ENCODE results near the gene ZNF319.

ZNF319 gene

DNA sequence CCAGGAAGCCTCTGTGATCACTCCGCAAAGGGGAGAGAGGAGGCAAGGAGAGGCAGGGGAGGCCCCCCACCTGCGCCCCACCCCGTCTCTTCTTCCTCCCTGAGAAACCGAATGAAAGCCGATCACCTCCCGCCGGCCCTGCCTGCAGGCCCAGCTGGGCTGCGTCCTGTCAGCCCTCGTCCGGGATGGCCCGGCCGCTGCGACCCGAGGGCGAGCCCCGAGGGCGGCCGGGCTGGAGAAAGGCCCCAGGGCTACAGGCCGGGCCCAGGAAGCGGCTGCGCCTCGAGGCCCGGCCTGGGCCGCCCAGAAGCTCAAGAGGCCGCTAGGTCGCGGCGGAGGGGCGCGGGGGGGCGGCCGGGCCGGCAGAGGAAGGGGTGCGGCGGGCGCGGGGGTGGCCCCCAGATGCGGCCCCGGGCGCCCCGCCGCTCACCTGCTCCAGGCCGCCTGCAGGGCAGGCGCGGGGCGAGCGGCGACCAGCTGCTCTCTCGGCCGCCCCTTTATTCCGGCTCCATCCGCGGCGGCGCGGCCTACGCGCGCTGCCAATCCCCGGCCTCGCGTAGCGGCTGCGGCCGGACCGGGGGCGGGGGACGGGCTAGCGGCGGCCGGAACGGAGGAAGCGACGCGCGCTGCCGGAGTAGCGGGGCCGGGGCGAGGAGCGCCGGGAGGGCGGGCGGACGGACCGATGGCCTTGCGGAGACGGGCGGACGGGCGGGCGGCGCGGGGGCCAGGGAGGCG lies at the start of gene ZNF319:
TSS of gene ZNF319 (minus strand) at position 702 of the 735 bp plus-strand sequence. CDS start 2,407 bp downstream, outside the sequence.
- Histone ChIP-seq H3K9me3 (ENCODE audit: low read length) (no peaks in the 10 kb centered on the region), H3K4me3 (ENCODE audit: low read length) (peak within 1 kb of the TSS; percentile 66), H2AFZ (ENCODE audit: low read depth, low read length) (peak within 1 kb of the TSS; percentile 77), H3K27me3 (ENCODE audit: insufficient read depth, low read length) (no peaks in the 10 kb centered on the region), H3K4me1 (ENCODE audit: insufficient read depth, low read length) (peaks cover 23% of the 10 kb centered on the region), H3K36me3 (ENCODE audit: insufficient read depth, low read length) (peaks cover 44% of the 10 kb centered on the region)

DNA sequence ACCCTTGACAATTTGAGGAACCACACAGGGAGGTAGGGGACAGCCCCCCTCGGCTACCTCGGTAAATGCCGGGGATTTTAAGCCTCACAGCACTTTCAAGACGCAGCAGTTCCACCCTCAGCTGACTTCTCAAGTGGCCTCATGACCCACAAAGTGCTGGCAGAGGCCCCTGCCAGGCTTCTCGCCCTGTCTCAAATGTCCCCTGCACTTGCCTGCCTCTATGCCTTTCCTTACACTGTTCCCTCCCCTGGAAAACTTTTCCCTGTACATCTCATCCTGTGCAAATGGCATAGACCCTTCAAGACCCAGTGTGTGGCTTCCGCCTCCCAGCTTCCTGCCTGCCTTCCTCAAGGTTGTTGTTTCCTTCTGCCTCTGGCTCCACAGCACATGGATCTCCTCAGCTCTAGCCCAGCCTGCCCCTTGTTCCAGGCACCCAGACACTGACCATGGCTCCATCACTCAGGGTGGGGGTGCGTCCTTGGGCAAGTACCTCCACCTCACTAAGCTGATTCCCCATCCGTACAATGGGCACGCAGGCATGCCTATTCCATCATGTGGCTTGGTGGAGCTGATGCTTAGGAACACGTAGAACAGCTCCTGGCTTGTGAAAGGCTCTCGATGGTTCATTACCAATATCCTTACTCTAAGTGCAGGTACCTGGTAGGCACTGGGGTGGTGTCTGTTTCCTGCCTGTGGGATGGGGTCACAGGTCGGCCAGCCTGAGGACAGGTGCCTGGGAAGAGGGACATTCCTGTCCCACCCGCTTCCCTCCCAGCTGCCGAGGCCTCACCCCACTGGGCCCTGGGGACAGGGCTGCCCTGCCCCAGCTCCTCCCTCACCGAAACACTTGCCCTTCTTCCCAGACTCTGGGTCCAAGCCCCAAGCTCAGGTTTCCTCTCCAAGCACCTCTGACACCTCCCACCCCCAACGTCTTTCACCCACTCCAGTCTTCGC lies 49.0 kb upstream of the ZNF319 start:
- H3K9me3 ChIP-seq (ENCODE audit: low read length), result no peaks in the 10 kb centered on the region
- no peak overlapping the region for H2AFZ ChIP-seq (ENCODE audit: low read depth, low read length)
- no peak overlapping the region for H3K4me3 ChIP-seq (ENCODE audit: low read length)
- peaks cover 5% of the 10 kb centered on the region for H3K36me3 ChIP-seq (ENCODE audit: insufficient read depth, low read length)
- H3K4me1 ChIP-seq (ENCODE audit: insufficient read depth, low read length), result peaks cover 30% of the 10 kb centered on the region
- no peaks in the 10 kb centered on the region for H3K27me3 ChIP-seq (ENCODE audit: insufficient read depth, low read length)

DNA sequence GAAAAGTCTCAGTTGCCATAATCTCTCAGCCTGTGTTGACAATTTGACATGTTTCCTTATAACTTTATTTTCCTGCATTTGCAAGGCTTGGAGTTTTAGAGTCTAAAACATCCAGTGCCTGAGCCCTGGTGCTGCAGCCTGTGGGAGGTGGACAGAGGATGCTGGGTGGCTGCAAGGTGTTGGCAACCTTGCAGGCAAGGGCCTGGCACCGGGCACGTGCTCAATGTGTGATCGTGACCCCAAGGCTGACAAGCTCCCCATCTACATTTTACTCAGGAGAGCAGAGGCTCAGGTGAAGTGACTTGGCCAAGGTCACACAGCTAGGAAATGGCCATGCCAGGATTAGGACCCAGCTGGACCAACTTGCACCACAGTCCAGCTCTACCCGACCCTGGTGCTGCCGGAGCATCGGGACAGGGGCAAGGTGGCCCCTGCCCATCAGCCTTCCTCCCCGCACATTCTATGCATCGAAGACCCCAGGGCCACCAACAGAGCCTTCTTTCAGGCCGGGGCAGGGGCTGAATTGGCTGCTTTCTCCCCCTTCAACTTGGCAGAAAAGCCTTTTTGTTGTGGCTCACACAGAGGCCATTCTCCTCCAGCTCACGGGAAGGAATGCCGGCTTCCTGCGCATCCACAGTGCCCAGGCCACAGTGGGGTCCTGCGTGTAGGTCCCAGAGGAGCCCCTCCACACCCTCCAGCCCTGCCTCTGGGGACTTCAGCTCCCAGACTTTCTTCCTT lies 48.2 kb upstream of the ZNF319 start:
- Histone ChIP-seq H3K4me3 (ENCODE audit: low read length) (no peak overlapping the region), H3K9me3 (ENCODE audit: low read length) (no peaks in the 10 kb centered on the region), H3K27me3 (ENCODE audit: insufficient read depth, low read length) (no peaks in the 10 kb centered on the region), H3K4me1 (ENCODE audit: insufficient read depth, low read length) (peaks cover 30% of the 10 kb centered on the region), H3K36me3 (ENCODE audit: insufficient read depth, low read length) (peaks cover 14% of the 10 kb centered on the region), H2AFZ (ENCODE audit: low read depth, low read length) (no peak overlapping the region)

DNA sequence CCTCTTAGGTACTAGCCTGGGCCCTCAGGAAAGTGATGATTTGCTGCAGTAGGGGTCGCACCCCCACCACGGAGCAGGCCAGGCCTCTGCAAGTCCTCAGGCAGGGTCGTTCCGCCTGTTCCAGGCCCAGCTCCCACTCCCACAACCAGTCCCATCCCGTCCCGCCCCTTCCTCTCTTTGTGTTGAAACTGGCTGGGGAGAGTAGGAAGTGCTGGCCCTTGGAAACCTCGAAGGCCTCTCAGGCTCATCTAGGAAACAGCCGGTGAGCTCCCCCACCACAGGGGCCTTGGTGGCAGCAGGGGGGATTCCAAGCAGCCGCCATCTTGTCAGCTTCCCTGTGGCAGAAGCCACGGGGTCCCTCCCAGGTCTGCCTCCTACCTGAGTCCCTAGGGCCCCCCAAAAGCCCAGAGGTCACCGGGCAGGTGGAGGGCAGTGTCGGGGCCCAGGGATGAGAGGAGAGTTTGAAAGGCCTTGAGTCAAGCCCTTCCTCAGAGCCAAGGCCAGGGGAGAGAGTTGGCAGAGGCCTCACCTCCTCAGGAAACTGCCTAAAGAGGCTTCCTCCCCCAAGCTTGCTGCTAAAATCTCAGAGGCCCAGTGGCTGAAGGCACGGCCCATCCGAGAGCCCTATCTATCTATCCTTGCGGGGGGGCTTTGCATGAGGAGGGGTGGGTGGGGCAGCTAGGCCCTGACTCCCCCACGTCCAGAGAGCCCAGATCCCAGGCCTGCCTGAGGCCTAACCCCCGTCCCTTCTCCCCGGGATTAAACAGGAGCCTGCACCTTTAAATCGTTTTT lies 47.3 kb upstream of the ZNF319 start:
- H3K4me3 ChIP-seq (ENCODE audit: low read length), result no peak overlapping the region
- peaks cover 30% of the 10 kb centered on the region for H3K4me1 ChIP-seq (ENCODE audit: insufficient read depth, low read length)
- no peaks in the 10 kb centered on the region for H3K9me3 ChIP-seq (ENCODE audit: low read length)
- H3K36me3 ChIP-seq (ENCODE audit: insufficient read depth, low read length), result peaks cover 23% of the 10 kb centered on the region
- no peaks in the 10 kb centered on the region for H3K27me3 ChIP-seq (ENCODE audit: insufficient read depth, low read length)
- H2AFZ ChIP-seq (ENCODE audit: low read depth, low read length), result no peak overlapping the region

DNA sequence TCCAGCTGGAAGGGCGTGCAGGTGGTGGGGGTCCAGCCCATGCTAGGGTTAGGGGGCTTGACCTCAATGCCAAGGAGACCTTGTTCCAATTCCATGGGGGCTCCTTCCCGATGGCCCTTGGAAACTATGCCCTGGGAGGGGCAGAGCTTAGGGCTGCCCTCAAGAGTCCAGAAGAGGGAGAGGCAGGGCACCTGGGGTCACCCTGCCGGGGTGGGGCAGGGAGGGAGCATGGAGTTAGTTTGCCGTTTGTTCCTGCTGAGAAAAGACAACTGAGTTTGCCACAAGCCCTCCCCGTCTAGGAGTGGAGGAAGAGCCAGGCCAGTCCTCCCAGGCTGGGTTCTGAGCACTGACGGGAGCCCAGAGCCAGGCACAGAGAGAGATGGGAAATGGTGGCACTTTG lies 46.5 kb upstream of the ZNF319 start:
- H3K27me3 ChIP-seq (ENCODE audit: insufficient read depth, low read length), result no peaks in the 10 kb centered on the region
- H2AFZ ChIP-seq (ENCODE audit: low read depth, low read length), result no peak overlapping the region
- H3K9me3 ChIP-seq (ENCODE audit: low read length), result no peaks in the 10 kb centered on the region
- peaks cover 31% of the 10 kb centered on the region for H3K36me3 ChIP-seq (ENCODE audit: insufficient read depth, low read length)
- H3K4me1 ChIP-seq (ENCODE audit: insufficient read depth, low read length), result peaks cover 28% of the 10 kb centered on the region
- no peak overlapping the region for H3K4me3 ChIP-seq (ENCODE audit: low read length)

DNA sequence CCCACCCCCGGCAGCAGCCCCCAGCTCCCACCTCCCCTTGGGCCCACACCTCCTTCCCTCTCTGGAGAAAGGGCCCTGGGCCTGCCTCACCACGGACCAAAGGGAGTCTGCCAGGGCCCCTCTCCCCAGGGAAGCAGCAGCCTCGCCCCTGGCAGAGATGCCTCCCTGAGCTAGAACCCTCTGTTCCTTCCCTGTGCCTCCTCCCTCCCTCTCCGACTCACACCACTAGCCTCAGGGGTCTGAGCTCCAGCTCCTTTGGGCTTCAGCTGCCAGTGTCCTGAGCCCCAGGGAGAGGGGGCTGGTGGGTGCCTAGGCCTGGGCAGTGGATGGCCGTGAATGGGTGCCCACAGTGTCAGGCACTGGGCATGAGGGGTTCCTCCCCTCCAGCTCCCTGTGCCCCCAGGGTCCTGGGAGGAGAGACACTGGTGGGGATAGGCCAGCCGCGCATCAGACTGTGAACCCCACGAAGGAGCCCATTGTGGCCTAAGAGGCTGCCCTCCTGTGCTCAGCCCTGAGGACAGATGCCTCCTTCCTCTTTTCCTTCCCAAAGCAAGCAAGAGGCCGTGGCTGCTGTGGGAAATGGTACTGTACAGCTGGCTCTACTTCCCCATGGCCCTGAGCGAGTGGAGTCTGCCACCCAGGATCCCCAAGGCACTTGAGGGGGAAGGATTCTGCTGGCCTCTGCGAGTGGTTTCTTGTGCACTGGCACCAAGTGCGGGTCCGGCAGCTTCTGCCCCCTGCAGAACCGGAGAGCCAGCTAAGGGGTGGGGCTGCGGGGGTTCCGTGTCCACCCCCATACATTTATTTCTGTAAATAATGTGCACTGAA lies 45.8 kb upstream of the ZNF319 start:
- Histone ChIP-seq H3K9me3 (ENCODE audit: low read length) (no peaks in the 10 kb centered on the region), H3K4me1 (ENCODE audit: insufficient read depth, low read length) (peaks cover 25% of the 10 kb centered on the region), H3K27me3 (ENCODE audit: insufficient read depth, low read length) (no peaks in the 10 kb centered on the region), H3K36me3 (ENCODE audit: insufficient read depth, low read length) (peaks cover 33% of the 10 kb centered on the region), H2AFZ (ENCODE audit: low read depth, low read length) (no peak overlapping the region), H3K4me3 (ENCODE audit: low read length) (no peak overlapping the region)

DNA sequence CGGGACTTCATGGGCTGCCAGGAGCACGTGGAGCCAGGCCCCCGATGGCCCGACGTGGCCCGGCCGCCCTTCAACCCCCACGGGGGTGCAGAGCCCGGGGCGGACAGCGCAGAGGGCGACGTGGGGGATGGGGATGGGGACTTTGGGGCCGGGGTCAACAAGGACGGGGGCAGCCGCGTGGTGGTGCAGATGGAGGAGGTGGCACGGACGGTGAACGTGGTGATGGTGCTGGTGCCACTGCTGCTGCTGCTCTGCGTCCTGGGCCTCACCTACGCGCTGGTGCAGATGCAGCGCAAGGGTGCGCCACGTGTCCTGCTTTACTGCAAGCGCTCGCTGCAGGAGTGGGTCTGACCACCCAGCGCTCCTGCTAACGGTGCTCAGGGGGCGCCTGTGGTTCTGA lies 44.6 kb upstream of the ZNF319 start:
- Histone ChIP-seq H3K36me3 (ENCODE audit: insufficient read depth, low read length) (peaks cover 44% of the 10 kb centered on the region), H3K4me3 (ENCODE audit: low read length) (no peak overlapping the region), H3K9me3 (ENCODE audit: low read length) (no peaks in the 10 kb centered on the region), H2AFZ (ENCODE audit: low read depth, low read length) (no peak overlapping the region), H3K27me3 (ENCODE audit: insufficient read depth, low read length) (no peaks in the 10 kb centered on the region), H3K4me1 (ENCODE audit: insufficient read depth, low read length) (peaks cover 25% of the 10 kb centered on the region)

DNA sequence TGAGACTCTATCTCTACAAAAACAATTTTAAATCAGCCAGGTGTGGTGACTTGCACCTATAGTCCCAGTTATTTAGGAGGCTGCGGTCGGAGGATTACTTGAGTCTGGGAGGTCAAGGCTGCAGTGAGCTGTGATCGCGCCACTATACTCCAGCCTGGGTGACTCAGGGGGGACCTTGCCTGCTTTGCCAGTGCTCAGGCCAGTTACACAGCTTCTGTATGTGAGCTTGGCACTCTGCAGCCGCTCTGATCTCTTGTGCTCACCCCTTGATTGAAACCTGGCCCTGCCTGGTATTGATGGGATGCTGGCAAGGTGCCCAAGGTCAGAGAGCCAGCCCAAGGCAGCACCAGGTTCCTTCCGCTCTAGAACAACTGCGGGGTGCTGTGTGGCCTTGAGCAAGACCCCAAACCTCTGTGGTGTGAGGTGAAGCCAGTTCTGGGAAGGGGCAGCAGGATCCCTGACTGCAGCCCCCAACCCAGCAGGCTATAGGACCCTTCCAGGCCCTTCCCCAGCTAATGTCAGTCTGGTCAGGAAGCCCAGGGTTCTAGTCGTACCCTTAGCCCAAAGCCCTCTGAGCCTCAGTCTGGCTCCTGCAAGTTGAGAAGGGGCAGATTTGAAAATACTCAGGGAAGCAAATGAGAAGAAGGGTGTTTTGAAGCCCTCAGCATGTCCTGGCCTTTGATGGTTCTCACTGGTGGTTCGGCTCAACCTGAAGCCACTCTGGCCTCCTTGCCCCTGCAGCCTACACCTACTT lies 44.0 kb upstream of the ZNF319 start:
- no peaks in the 10 kb centered on the region for H3K27me3 ChIP-seq (ENCODE audit: insufficient read depth, low read length)
- peaks cover 23% of the 10 kb centered on the region for H3K4me1 ChIP-seq (ENCODE audit: insufficient read depth, low read length)
- H2AFZ ChIP-seq (ENCODE audit: low read depth, low read length), result no peak overlapping the region
- H3K9me3 ChIP-seq (ENCODE audit: low read length), result no peaks in the 10 kb centered on the region
- H3K4me3 ChIP-seq (ENCODE audit: low read length), result no peak overlapping the region
- H3K36me3 ChIP-seq (ENCODE audit: insufficient read depth, low read length), result peaks cover 50% of the 10 kb centered on the region

DNA sequence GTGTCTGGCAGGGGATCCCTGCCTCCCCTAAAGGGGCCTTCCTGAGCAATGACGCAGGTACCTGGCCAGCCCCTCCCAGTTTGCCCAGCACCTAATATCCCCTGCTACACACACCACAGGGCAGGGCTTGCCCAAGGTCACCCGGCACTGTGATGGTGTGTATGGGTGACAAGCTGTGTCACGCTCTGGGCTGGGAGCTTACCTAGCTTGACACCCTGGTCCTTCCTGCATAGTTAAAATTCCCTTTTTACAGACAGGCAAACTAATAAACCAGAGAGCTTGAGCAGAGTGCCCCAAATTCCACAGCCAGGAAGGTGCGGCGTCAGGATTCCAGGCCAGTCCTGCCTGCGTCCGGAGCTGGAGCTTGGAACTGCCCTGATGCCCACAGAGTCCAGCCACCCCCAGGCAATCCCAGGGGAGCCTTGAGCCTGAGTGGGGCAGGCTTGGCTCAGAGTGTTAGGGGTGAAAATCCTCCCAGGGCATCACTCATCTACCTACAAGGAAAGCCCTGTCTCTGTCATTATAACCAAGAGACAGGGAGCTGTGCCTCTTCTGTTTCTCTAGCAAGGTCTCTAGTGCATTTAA lies 43.2 kb upstream of the ZNF319 start:
- H2AFZ ChIP-seq (ENCODE audit: low read depth, low read length), result no peak overlapping the region
- no peak overlapping the region for H3K4me3 ChIP-seq (ENCODE audit: low read length)
- peaks cover 52% of the 10 kb centered on the region for H3K36me3 ChIP-seq (ENCODE audit: insufficient read depth, low read length)
- peaks cover 16% of the 10 kb centered on the region for H3K4me1 ChIP-seq (ENCODE audit: insufficient read depth, low read length)
- H3K27me3 ChIP-seq (ENCODE audit: insufficient read depth, low read length), result no peaks in the 10 kb centered on the region
- H3K9me3 ChIP-seq (ENCODE audit: low read length), result no peaks in the 10 kb centered on the region

DNA sequence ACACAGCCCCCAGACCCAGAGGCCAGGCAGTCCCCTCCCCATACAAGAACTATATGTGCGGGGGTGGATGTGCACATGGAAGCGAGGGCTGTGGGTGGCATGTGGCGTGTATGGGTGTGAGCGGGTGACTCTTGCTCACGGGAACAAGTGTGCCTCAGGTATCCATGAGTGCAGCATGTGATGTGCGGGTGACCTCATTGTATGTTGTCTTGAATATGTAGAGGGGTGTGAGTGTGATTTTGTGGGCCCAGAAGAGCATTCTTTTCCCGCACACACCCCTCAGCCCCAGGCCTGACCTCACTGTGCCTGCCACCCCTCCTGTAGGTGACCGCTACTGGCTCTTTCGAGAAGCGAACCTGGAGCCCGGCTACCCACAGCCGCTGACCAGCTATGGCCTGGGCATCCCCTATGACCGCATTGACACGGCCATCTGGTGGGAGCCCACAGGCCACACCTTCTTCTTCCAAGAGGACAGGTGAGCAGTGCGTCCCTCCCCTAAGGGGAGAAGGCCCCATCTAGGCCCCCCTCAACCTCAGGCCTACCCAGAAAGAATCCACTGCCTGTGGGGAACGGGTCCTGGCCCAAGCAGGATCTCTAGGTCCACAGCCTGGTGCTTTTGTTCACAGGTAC lies 42.5 kb upstream of the ZNF319 start:
- peaks cover 59% of the 10 kb centered on the region for H3K36me3 ChIP-seq (ENCODE audit: insufficient read depth, low read length)
- H3K27me3 ChIP-seq (ENCODE audit: insufficient read depth, low read length), result no peaks in the 10 kb centered on the region
- no peak overlapping the region for H2AFZ ChIP-seq (ENCODE audit: low read depth, low read length)
- no peaks in the 10 kb centered on the region for H3K9me3 ChIP-seq (ENCODE audit: low read length)
- H3K4me3 ChIP-seq (ENCODE audit: low read length), result no peak overlapping the region
- peaks cover 9% of the 10 kb centered on the region for H3K4me1 ChIP-seq (ENCODE audit: insufficient read depth, low read length)

All from neuron (in vitro differentiated cells).